Testis (tissue), 3 donors: ENCODE data around the gene NTM. TPM values are rescaled to one million over a fixed set of nuclear protein-coding genes. Genes with fewer than 3 reads are reported as not detected.
A peak's percentile ranks its signal among the peaks of the same experiment; 100 is the strongest.

Experiments used
- DNase-seq: peaks from one replicate; pipeline ENCODE4 v3.0.0-alpha.2; 2019
- H3K27ac ChIP-seq, 2 donors: fragments of 200-600 bp; sonication (generic); one replicate each; pipeline ENCODE4 v1.5.1; 2019
- H3K27me3 ChIP-seq: fragments of 200-600 bp; sonication (generic); one replicate; pipeline ENCODE4 v1.5.1; 2019
- H3K36me3 ChIP-seq: fragments of 200-600 bp; sonication (generic); one replicate; pipeline ENCODE4 v1.5.1; 2017; ENCODE audit warnings: low read depth; ENCODE audit errors: missing control alignments
- H3K4me1 ChIP-seq: fragments of 200-600 bp; sonication (generic); one replicate; pipeline ENCODE4 v1.5.1; 2019
- H3K4me3 ChIP-seq, 2 donors: fragments of 200-600 bp; sonication (generic); one replicate each; pipeline ENCODE4 v1.5.1; 2017 to 2019
- H3K9me3 ChIP-seq: fragments of 200-600 bp; sonication (generic); one replicate; pipeline ENCODE4 v1.5.1; 2017
- CTCF ChIP-seq, 3 experiments: fragments of 450-650 bp in 2 of 3; fragments of 200-600 bp in 1 of 3; sonication (generic) in 1 of 3; IDR thresholded peaks; one replicate each; pipeline ENCODE4 v1.5.1; 2016 to 2019; ENCODE audit warnings: antibody characterized with exemption in 3 of 3, mild to moderate bottlenecking in 2 of 3, moderate library complexity in 1 of 3
- POLR2A ChIP-seq: fragments of 450-650 bp; IDR thresholded peaks from one replicate; pipeline ENCODE4 v1.6.1; 2017; ENCODE audit warnings: antibody characterized with exemption, mild to moderate bottlenecking, moderate library complexity
- WGBS, 2 donors: methylation state at CpG; one replicate each; pipeline ENCODE4 v1.1.5; 2018; 5-methylcytosine and 5-hydroxymethylcytosine counted together
- intact Hi-C: fragments of 100-400 bp; cut with DNase I; formaldehyde crosslinking; loops from one replicate; pipeline ENCODE4 v1.15.1; 2023; ENCODE audit warnings: low total_unique reads
- polyA plus RNA-seq: library from polyadenylated mRNA; stranded (reverse); fragments of 350-450 nt; fragmentation: Illumina TruSeq; extraction: RNeasy Lipid Tissue Mini Kit (QIAGEN cat#74804); gene quantifications from one replicate; pipeline ENCODE4 v1.2.3, GENCODE V29; 2014; ENCODE audit warnings: low read depth, low replicate concordance; ENCODE audit not compliant: insufficient read depth
- total RNA-seq, 2 donors: library from RNA; depleted of rRNA; stranded (reverse); fragments of >200 nt; gene quantifications; one replicate each; pipeline ENCODE4 v1.2.3, GENCODE V29; 2016

NTM gene
- total and polyA plus RNA-seq, 3 donors from 2014 or later: 1.7 to 4.5 (median 1.8) TPM

GRCh38 chr11:131833366-131833765 lies 463.0 kb downstream of the NTM start:
- Histone ChIP-seq H3K9me3 (no peaks in the 10 kb centered on the region), H3K27me3 (no peaks in the 10 kb centered on the region), H3K4me1 (no peaks in the 10 kb centered on the region), H3K36me3 (no peaks in the 10 kb centered on the region), H3K27ac (no peak overlapping the region), H3K4me3 (no peak overlapping the region)
- intact Hi-C loops: no loop called here
- 55 to 74% methylated on average over 2 of the region's 2 CpGs for WGBS, 2 donors
- TF ChIP-seq POLR2A: no peak
- TF ChIP-seq CTCF (IDR thresholded peaks at IDR 0.05): no peak
- DNase-seq: no peak

GRCh38 chr11:131837562-131837961 lies 467.1 kb downstream of the NTM start:
- Histone ChIP-seq H3K4me1 (no peaks in the 10 kb centered on the region), H3K4me3 (peak overlapping the region; percentile 15 to 30)

GRCh38 chr11:131838016-131838415 lies 467.6 kb downstream of the NTM start:
- peak; percentile 69 for DNase-seq
- Histone ChIP-seq H3K9me3 (no peaks in the 10 kb centered on the region), H3K27ac (no peak overlapping the region), H3K4me3 (peak overlapping the region; percentile 15 to 30), H3K36me3 (no peaks in the 10 kb centered on the region), H3K27me3 (no peaks in the 10 kb centered on the region), H3K4me1 (no peaks in the 10 kb centered on the region)
- TF ChIP-seq CTCF (IDR thresholded peaks at IDR 0.05) (no peak), POLR2A (no peak)
- intact Hi-C loops: no loop called here
- WGBS, 2 donors: 65 to 67% methylated on average over 12 of the region's 12 CpGs

More at GRCh38 chr11:131837562-131837961, 467.1 kb downstream of the NTM start:
- intact Hi-C loops: no loop called here
- H3K9me3 ChIP-seq: no peaks in the 10 kb centered on the region
- H3K27ac ChIP-seq: no peak overlapping the region
- DNase-seq: peak; percentile 16
- no peaks in the 10 kb centered on the region for H3K36me3 ChIP-seq
- H3K27me3 ChIP-seq: no peaks in the 10 kb centered on the region
- 76 to 79% methylated on average over 11 to 14 of the region's 14 CpGs for WGBS, 2 donors
- no peak for TF ChIP-seq POLR2A
- no peak for TF ChIP-seq CTCF (IDR thresholded peaks at IDR 0.05)

GRCh38 chr11:131839326-131839725 lies 468.9 kb downstream of the NTM start:
- no peak overlapping the region for H3K4me3 ChIP-seq
- no peak overlapping the region for H3K27ac ChIP-seq
- H3K27me3 ChIP-seq: no peaks in the 10 kb centered on the region
- H3K4me1 ChIP-seq: no peaks in the 10 kb centered on the region
- H3K36me3 ChIP-seq: no peaks in the 10 kb centered on the region
- no peak for DNase-seq
- intact Hi-C loops: no loop called here
- no peak for TF ChIP-seq CTCF (IDR thresholded peaks at IDR 0.05)
- TF ChIP-seq POLR2A: no peak
- H3K9me3 ChIP-seq: no peaks in the 10 kb centered on the region
- WGBS, 2 donors: 73 to 78% methylated on average over 2 of the region's 2 CpGs

GRCh38 chr11:131840545-131840944 lies 470.1 kb downstream of the NTM start:
- intact Hi-C loops: no loop called here
- Histone ChIP-seq H3K4me3 (no peak overlapping the region), H3K4me1 (no peaks in the 10 kb centered on the region), H3K27me3 (no peaks in the 10 kb centered on the region), H3K9me3 (no peaks in the 10 kb centered on the region), H3K36me3 (no peaks in the 10 kb centered on the region), H3K27ac (no peak overlapping the region)
- TF ChIP-seq POLR2A: no peak
- no peak for TF ChIP-seq CTCF (IDR thresholded peaks at IDR 0.05)
- no peak for DNase-seq
- WGBS, 2 donors: 71 to 81% methylated on average over 3 of the region's 3 CpGs
